Renal pelvis (tissue), 4 donors: ENCODE data around the gene LRRC71. TPM values are rescaled to one million over a fixed set of nuclear protein-coding genes. Genes with fewer than 3 reads are reported as not detected.
"Not testable (repeated sequence)": the region's sequence is repeated elsewhere in the genome, so short reads cannot be mapped to it uniquely, and the experiment has no call there.

Experiments
- DNase-seq: peaks from one replicate; pipeline ENCODE4 v3.0.0-alpha.2; 2013
- polyA plus RNA-seq, 3 donors: library from polyadenylated mRNA; unstranded; fragments of 120-200 nt; gene quantifications; one replicate each; pipeline ENCODE4 v1.2.1, GENCODE V29; 2013; ENCODE audit not compliant: insufficient read length in 3 of 3

LRRC71 gene
- polyA plus RNA-seq, 3 donors, result 0.38 to 1.1 (median 0.96) TPM

DNA sequence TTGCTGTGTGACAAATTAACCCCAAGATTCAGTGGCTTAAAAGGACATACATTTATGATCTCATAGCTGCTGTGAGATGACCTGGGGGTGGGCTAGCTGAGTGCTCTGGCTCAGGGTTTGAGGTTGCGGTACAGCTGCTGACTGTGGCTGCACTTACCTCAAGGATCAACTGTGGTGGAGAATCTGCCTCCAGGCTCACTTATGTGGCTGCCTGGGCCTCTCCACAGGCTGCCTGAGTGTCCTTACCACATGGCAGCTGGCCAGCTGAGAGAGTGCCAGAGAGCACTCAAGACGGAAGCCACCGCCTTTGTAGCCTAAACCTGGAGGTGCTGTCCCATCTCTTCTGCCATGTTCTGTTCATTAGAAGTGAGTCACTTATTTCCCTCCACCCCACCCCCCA, 5.7 kb downstream of the LRRC71 start:
- no peak for DNase-seq

- DNase-seq, result not testable (repeated sequence)
Observed at GRCh38 chr1:156926695-156927094, 6.3 kb downstream of the LRRC71 start.

DNA sequence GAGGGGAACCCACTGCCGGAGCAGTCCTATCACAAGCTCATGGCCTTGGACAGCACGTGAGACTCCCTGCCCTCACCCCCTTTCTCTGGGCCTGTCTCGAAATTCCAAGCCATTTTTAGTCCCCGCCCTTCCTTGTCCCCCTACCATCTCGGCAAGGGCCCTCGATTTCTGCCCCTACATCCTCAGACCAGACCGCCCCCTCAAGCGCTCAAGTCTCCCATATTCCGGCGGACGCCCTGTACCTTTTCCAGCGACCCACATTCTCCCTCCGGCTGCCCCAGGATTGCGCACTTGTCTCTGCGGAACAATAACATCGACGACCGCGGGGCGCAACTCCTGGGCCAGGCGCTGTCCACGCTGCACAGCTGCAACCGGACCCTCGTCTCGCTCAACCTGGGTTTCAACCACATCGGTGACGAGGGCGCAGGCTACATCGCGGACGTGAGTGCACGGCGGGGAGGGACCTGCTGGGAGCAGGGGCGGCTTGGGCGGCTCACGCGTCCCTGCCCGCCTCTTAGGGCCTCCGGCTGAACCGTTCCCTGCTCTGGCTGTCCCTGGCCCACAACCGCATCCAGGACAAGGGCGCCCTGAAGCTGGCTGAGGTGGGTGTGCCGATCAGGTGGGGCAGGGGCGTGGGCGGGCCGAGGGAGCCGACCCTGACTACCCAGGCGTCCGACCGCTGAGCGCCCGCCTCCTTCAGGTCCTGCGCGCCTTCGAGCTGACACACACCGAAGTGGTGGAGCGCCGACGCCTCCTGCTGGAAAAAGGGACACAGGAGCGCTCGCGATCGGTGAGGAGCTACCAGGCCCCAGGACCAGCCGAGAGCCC, 7.0 kb downstream of the LRRC71 start:
- peak; percentile 76 for DNase-seq

GRCh38 chr1:156928043-156928602, 7.7 kb downstream of the LRRC71 start:
- no peak for DNase-seq

DNA sequence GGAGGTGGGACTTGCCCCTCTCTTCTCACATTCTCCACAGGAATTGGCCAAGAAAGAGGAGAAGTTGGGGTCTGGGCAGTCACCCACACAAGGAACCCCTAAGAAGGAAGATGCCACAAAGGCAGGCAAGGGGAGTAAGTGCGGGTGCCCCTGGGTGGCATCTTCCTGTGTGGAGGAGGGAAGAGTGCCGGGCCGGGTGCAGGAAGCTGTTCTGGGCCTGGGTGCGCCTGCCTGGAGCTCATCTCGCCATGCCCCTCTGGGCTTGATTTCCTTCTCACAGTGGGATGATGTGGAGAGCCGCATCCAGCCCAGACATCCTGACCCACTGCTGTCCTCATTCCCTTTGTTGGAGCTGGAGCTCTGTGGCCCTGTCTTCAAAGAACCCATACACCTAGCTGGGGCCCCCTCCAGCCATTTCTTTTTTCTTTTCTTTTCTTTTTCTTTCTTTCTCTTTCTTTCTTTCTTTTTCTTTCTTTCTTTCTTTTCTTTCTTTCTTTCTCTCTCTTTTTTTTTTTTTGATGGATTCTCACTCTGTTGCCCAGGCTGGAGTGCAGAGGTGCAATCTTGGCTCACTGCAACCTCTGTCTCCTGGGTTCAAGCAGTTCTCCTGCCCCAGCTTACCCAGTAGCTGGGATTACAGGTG, 9.3 kb downstream of the LRRC71 start:
- DNase-seq, result no peak

DNA sequence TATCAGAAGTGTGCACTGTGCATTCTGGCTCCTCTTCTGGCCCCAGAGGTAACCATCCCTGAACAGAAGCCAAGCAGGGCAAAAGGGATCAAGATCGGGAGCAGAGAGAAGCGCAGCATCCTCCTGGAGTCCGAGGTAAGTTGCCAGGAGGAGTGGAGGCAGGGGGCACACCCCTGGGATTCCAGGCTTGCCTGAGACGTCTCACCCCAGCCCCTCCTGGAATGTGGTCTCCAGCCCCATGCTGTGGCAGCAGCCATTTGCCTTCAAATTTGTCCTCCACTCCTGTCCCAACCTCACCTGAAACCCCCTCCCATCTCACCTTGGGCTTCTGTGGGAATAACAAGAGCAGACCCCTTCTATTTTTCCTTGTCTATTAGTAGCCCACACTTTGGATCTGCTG, 10.1 kb downstream of the LRRC71 start:
- DNase-seq, result no peak

DNA sequence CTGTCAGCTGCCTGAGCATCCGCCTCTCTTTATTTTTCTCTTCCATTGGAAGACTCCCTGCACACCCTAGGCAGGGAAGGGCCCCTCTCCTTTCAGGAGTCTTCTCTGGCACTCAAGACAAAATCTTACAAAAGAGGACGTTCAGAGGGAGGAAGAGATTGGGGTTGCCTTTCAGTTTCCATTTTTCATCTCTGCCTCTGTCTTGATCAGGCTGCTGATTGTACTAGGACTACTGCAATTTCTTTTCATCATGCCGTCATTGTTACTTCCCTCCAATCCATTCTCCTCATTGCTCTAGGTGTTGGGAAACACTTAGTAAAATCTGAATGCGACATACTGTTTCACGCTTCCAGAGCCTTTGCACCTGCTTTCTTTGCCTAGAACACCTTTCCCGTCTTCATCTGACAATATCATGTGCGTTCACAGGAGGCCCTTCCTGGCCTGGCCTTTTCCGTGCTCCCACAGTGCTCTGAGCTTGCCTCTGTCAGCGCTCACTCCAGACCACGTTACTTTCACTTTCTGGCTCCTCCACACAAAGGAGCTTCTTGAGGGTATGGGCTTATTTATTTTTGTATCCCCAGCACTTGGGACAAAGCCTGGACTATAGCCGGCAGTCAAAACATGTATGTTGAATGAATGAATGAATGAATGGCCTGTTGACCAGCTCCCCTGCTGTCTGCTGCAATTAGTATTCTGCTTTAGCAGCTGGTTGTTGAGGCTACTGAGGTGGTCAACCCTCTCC, 10.9 kb downstream of the LRRC71 start:
- no peak for DNase-seq

- DNase-seq, result no peak
Observed at GRCh38 chr1:156931974-156932710, 11.7 kb downstream of the LRRC71 start.

GRCh38 chr1:156933136-156933535, 12.7 kb downstream of the LRRC71 start:
- no peak for DNase-seq

DNA sequence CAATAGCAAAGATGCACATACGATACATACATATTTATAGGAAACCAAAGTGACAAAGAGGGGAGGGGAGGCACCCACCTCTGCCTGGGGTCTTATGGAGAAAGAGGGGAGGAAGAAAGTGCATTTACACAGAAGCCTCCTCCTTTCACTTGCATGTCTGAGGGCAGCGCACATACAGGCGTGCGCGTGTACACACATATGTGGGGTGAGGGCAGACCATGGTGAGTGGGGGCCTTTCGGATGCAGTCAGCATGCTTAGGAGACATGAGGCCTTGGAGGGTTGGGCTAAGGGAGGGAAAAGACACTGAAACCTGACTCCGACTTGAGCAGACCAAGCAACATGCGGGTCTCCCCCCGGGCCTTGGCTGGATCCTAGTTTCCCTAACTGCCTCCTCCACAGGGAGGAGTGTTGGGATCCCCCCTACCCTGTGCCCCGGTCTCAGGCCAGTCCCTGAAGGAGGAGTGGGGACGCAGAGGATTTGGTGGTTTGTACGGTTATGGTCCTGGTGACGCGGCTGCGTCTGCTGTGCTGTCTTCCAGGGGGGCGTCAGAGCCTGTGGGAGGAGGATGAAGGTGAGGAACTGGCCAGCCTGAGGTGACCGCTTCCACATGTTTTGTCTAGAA, 15.2 kb downstream of the LRRC71 start:
- no peak for DNase-seq

GRCh38 chr1:156936191-156936590, 15.8 kb downstream of the LRRC71 start:
- no peak for DNase-seq

DNA sequence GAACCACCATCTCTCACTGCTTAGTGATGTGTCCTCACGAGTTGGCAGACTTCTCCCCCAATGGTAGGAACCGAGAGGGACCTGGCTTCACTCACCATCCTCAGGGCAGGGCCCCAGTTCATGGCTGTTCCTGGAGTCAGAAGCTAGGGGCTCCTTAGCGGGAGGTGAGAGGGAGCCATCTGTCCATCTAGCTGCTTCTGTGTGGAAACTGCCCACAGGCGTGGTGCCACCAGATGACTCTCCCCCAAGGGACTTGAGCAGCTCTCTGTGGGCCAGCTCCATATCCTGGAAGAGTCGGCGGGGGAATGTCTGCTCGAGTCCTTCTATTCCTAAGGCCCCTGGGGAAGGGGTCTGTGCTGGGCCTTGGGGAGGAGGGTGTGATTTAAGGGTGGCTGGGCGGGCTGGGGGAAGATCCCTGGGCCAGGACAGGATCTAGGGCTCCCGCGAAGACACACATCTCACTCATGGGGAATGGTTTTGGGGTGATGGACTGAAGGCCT, 16.3 kb downstream of the LRRC71 start:
- DNase-seq, result no peak

- no peak for DNase-seq
Observed at GRCh38 chr1:156937883-156938282, 17.5 kb downstream of the LRRC71 start.

GRCh38 chr1:156938813-156939212, 18.4 kb downstream of the LRRC71 start:
- DNase-seq, result no peak

DNA sequence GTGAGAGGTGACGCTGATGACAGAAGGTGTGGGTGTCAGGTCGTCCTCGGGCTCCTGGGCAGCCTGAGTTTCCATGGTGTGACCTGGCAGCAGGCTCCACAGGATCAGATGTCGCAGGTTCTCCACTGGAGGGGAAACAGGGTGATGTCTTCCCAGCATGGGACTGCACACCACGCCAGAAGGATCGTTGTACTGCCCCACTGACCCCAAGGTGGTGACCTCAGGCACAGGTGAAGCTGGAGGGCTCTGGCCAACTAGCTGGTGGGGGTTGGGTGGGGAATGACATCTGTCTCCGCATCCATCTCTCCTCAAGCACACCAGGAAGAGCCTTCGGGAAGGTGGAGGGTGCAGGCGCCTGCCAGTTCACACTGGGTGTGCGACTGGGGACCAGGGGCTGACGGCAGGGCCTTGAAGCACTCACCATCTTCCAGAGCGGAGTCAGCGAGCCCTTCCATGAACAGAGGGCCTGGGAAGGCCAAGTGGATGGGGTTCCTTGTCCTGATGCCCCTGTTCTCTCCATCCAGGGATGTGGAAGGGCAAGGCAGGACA, 19.4 kb downstream of the LRRC71 start:
- no peak for DNase-seq

DNA sequence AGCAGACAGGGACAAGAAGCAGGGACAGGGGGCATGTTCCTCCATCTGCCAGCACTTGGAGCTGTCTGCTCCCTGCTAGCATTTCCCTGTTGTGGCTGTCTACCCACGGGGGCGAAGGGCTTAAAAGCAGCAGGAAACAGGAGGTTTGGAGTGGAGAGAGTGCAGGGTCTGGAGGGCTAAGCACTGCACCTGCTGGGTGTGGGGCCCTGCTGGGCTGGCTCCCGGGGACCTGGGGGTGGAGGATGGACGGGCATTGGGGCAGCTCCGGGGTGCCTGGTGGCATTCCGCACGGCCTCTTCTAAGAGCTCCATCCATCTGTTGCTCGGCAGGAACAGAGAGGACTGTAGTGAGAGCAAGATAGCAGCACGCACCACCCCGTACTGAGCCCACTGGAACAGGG, 21.2 kb downstream of the LRRC71 start:
- no peak for DNase-seq

DNA sequence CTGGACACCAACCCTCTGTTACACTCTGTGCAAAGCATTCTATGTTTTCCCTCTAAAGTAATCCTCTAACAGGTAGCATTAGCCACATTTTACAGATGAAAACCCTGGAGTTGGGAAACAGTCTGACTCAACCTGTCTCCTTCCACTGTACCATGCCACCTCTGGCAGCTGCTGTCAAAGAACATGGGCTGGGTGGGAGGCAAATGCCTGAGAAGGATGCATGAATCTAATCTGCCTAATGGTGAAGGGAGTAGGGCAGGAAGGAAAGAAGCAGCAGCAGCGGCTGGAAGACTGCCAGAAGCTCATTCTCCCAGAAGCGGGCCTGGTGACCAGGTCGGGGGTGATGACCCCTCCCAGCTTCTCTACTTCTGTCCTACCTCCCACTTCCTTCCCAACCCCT, 21.7 kb downstream of the LRRC71 start:
- DNase-seq, result no peak

DNA sequence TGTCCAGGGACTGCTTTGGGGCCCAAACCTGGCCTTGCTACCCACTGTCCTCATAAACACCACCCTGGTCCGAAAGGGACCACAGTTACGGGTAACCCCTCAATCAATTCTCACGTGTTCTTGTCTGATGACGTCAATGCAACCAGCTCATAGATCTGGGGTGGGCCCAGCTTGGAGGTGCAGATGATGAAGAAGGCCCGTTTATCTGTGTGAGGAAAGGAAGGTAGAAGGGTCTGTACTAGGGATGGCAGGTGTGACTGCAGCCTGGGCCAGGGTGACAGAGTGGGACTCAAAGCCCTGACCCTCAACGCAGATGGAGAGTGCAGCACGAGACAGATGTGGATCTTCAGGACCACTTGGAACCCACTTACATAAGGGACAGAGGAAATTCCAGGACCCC, 22.1 kb downstream of the LRRC71 start:
- no peak for DNase-seq

GRCh38 chr1:156943756-156944155, 23.3 kb downstream of the LRRC71 start:
- DNase-seq, result no peak

GRCh38 chr1:156944268-156944667, 23.8 kb downstream of the LRRC71 start:
- no peak for DNase-seq

GRCh38 chr1:156944848-156945247, 24.4 kb downstream of the LRRC71 start:
- no peak for DNase-seq
